Left ventricle myocardium inferior (tissue), 1 donor: ENCODE measurements around the gene ACSS1. TPM values are rescaled to one million over a fixed set of nuclear protein-coding genes. Genes with fewer than 3 reads are reported as not detected.
A peak's percentile ranks its signal among the peaks of the same experiment; 100 is the strongest.

Experiments
- DNase-seq: peaks from one replicate; pipeline ENCODE4 v3.0.0-alpha.2; 2020
- H3K27ac ChIP-seq: fragments of 200-600 bp; replicated peaks from 2 replicates; pipeline ENCODE4 v1.8.0; 2021
- H3K27me3 ChIP-seq: fragments of 200-600 bp; 2 replicates; pipeline ENCODE4 v1.8.0; 2021; ENCODE audit warnings: low read depth
- H3K36me3 ChIP-seq: fragments of 200-600 bp; 2 replicates; pipeline ENCODE4 v1.8.0; 2021
- H3K4me1 ChIP-seq: fragments of 200-600 bp; 2 replicates; pipeline ENCODE4 v1.8.0; 2021
- H3K4me3 ChIP-seq: fragments of 200-600 bp; 2 replicates; pipeline ENCODE4 v1.8.0; 2021; ENCODE audit warnings: mild to moderate bottlenecking, moderate library complexity
- H3K9me3 ChIP-seq: fragments of 200-600 bp; replicated peaks from 2 replicates; pipeline ENCODE4 v1.8.0; 2021
- intact Hi-C: fragments of 100-400 bp; cut with micrococcal nuclease; formaldehyde crosslinking; loops from one replicate; pipeline ENCODE4 v1.11.0; 2022
- total RNA-seq: library from RNA; stranded (reverse); fragmentation: NEBNext Ultra II Directional; extraction: Animal tissue kit (Norgen Biotek cat#: 25700); gene quantifications from one replicate; pipeline ENCODE4 v1.2.1, GENCODE V29; 2021
- TF ChIP-seq, protein P1 (sequence below): fragments of 200-600 bp; IDR thresholded peaks from 2 replicates; pipeline ENCODE4 v1.8.0; 2021; ENCODE audit warnings: antibody characterized with exemption, mild to moderate bottlenecking, borderline replicate concordance
- donor health status: DM: no; HTN: yes; CAD: no; lungs with severe emphysema.

The ACSS1 gene
- total RNA-seq, 1 donor from 2014 or later = 159 TPM

- Histone ChIP-seq H3K27me3 (no peaks in the 10 kb centered on the region), H3K4me1 (peaks cover 98% of the 10 kb centered on the region), H3K4me3 (no peak overlapping the region), H3K9me3 (no peaks in the 10 kb centered on the region), H3K27ac (peak overlapping the region; percentile 98), H3K36me3 (peaks cover 9% of the 10 kb centered on the region)
- no peak for DNase-seq
- TF ChIP-seq, protein P1, sequence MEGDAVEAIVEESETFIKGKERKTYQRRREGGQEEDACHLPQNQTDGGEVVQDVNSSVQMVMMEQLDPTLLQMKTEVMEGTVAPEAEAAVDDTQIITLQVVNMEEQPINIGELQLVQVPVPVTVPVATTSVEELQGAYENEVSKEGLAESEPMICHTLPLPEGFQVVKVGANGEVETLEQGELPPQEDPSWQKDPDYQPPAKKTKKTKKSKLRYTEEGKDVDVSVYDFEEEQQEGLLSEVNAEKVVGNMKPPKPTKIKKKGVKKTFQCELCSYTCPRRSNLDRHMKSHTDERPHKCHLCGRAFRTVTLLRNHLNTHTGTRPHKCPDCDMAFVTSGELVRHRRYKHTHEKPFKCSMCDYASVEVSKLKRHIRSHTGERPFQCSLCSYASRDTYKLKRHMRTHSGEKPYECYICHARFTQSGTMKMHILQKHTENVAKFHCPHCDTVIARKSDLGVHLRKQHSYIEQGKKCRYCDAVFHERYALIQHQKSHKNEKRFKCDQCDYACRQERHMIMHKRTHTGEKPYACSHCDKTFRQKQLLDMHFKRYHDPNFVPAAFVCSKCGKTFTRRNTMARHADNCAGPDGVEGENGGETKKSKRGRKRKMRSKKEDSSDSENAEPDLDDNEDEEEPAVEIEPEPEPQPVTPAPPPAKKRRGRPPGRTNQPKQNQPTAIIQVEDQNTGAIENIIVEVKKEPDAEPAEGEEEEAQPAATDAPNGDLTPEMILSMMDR = no peak
- intact Hi-C loops = no loop called here
These were observed 16.0 kb downstream of the ACSS1 start for GRCh38 chr20:25041813-25042530.

DNA sequence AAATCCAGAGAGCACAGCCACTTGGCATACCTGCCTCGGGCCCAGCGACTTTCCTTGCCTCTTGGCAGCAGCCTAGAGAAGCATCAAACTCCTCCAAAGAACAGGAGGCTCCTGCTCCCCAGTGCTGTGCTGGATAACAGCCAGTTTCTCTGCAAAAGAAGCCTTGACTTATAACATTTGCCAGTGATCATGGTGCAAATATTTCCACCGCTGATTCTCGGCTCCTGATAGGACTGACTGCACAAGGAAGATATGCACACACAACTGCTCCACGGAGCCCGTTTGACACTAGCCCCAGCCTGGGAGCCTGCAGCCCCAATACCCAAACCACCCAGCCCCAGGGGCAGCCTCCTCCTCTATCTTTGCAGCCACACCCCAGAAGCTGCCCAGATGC lies 17.5 kb downstream of the ACSS1 start:
- Histone ChIP-seq H3K36me3 (no peaks in the 10 kb centered on the region), H3K9me3 (no peaks in the 10 kb centered on the region), H3K4me3 (peak overlapping the region; percentile 24), H3K27ac (peak overlapping the region; percentile 98), H3K27me3 (no peaks in the 10 kb centered on the region), H3K4me1 (peaks cover 100% of the 10 kb centered on the region)
- no peak for DNase-seq
- TF ChIP-seq, protein P1 = no peak
- intact Hi-C loops = no loop called here

DNA sequence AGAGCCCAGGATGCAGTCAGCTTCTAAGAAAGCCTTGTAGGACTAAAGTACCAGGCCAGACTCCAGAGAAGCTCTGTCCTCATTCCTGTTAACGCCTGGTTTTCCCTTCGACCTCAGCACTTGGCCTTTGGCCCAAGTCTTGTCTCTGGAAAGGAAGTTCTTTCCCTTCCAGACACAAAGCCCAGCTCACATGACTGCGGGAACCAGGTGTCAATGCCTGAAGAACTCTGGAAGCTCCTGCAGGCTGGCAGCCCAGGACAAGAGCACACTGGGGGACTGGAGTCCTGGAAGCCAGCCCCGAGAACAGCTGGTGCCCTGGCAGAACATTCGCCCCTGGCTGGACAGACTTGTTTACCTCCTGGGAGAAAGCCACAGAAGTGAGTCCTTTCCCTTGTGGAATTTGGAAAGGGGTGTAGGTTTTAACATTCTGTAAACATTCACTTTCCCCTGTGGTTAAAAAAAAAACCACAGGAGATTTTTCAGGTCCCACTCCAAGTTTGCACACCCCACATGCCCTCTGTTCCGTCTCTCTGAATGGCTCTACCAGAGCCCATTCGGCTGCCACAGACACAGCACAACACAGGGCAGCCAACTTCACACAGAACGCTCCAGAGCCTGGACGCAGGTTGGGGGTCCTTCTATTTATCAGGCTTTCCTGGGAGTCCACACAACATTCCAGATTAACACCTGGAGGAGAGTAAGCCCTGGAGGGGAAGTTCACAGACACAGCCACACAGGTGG lies 18.1 kb downstream of the ACSS1 start:
- Histone ChIP-seq H3K27ac (peak overlapping the region; percentile 98), H3K9me3 (no peaks in the 10 kb centered on the region), H3K4me1 (peaks cover 100% of the 10 kb centered on the region), H3K36me3 (no peaks in the 10 kb centered on the region), H3K27me3 (no peaks in the 10 kb centered on the region), H3K4me3 (peak overlapping the region; percentile 24)
- TF ChIP-seq, protein P1 = no peak
- intact Hi-C loops = no loop called here
- peak; percentile 88 for DNase-seq

- DNase-seq = no peak
- TF ChIP-seq, protein P1 = no peak
- intact Hi-C loops = no loop called here
- H3K36me3 ChIP-seq = no peaks in the 10 kb centered on the region
- H3K27me3 ChIP-seq = no peaks in the 10 kb centered on the region
- H3K27ac ChIP-seq = peak overlapping the region; percentile 98
- H3K4me3 ChIP-seq = no peak overlapping the region
- no peaks in the 10 kb centered on the region for H3K9me3 ChIP-seq
- peaks cover 100% of the 10 kb centered on the region for H3K4me1 ChIP-seq
These were observed 19.3 kb downstream of the ACSS1 start for GRCh38 chr20:25038591-25039015.

DNA sequence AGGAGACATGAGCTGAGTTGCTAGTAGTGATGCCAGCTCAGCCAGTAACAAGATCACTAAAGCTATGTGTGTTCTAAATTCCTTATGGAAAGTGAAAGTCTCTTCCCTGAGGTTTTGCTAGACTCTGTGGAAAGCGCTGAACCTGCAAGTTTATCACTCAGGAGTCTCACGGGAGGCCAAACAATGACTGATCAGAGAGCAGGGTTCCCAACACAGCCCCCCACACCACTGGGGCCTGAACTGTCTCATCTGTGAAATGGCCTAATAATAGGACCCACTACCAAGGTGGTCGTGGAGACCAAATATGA lies 19.9 kb downstream of the ACSS1 start:
- intact Hi-C loops = no loop called here
- Histone ChIP-seq H3K4me3 (no peak overlapping the region), H3K27ac (peak overlapping the region; percentile 98), H3K4me1 (peaks cover 100% of the 10 kb centered on the region), H3K27me3 (no peaks in the 10 kb centered on the region), H3K9me3 (no peaks in the 10 kb centered on the region), H3K36me3 (no peaks in the 10 kb centered on the region)
- no peak for DNase-seq
- TF ChIP-seq, protein P1 = no peak
